ENCODE measurements around the gene CCT6B.

- TF ChIP-seq CTCF (IDR thresholded peaks at IDR 0.05 in 4 of 5, conservative IDR thresholded peaks at IDR 0.05 in 1 of 5), result no peak
- TF ChIP-seq POLR2A (IDR thresholded peaks at IDR 0.05), result no peak
Observed at GRCh38 chr17:34958438-34958837, 2.8 kb downstream of the CCT6B start.
